K562 (cell line): ENCODE measurements around the gene CKMT2.

Experiments
- CBX8 ChIP-seq: fragments of 200-600 bp; sonication (generic); IDR thresholded peaks from 2 replicates; pipeline ENCODE4 v1.6.1; 2012; ENCODE audit warnings: borderline replicate concordance, mixed run types, low read depth, mild to moderate bottlenecking, moderate library complexity, mixed read lengths, low read length, control low read depth, inconsistent platforms; ENCODE audit not compliant: poor library complexity, severe bottlenecking; ENCODE audit errors: extremely low read depth
- PKNOX1 ChIP-seq: fragments of 450-650 bp; IDR thresholded peaks from 2 replicates; pipeline ENCODE4 v1.6.1; 2016
- TF ChIP-seq, protein P1 (sequence below): fragments of 250-450 bp; sonication (Bioruptor Pico); IDR thresholded peaks from 2 replicates; pipeline ENCODE4 v1.5.0; 2020; ENCODE audit warnings: mild to moderate bottlenecking, borderline replicate concordance

- TF ChIP-seq, protein P1, sequence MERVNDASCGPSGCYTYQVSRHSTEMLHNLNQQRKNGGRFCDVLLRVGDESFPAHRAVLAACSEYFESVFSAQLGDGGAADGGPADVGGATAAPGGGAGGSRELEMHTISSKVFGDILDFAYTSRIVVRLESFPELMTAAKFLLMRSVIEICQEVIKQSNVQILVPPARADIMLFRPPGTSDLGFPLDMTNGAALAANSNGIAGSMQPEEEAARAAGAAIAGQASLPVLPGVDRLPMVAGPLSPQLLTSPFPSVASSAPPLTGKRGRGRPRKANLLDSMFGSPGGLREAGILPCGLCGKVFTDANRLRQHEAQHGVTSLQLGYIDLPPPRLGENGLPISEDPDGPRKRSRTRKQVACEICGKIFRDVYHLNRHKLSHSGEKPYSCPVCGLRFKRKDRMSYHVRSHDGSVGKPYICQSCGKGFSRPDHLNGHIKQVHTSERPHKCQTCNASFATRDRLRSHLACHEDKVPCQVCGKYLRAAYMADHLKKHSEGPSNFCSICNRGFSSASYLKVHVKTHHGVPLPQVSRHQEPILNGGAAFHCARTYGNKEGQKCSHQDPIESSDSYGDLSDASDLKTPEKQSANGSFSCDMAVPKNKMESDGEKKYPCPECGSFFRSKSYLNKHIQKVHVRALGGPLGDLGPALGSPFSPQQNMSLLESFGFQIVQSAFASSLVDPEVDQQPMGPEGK (CRISPR knock-in tag): no peak
- TF ChIP-seq CBX8 (no peak), PKNOX1 (no peak)
These were observed 13.7 kb upstream of the CKMT2 start for GRCh38 chr5:81219389-81219788.
